Kidney epithelial cell (primary cell): ENCODE data around the gene FGGY. TPM values are rescaled to one million over a fixed set of nuclear protein-coding genes. Genes with fewer than 3 reads are reported as not detected.
"Not testable (repeated sequence)": the region's sequence is repeated elsewhere in the genome, so short reads cannot be mapped to it uniquely, and the experiment has no call there.

ENCODE experiments used
- DNase-seq: peaks from one replicate; pipeline ENCODE4 v3.0.0-alpha.2; 2010; ENCODE audit warnings: low read depth
- H3K27me3 ChIP-seq: 2 replicates; pipeline ENCODE4 v1.6.0; 2011; ENCODE audit warnings: low read length; ENCODE audit not compliant: control insufficient read depth, insufficient read depth
- H3K36me3 ChIP-seq: 2 replicates; pipeline ENCODE4 v1.5.1; 2011; ENCODE audit warnings: low read length; ENCODE audit not compliant: control insufficient read depth, insufficient read depth
- H3K4me3 ChIP-seq: 2 replicates; pipeline ENCODE4 v1.5.1; 2011; ENCODE audit warnings: low read depth, mild to moderate bottlenecking, control low read depth, low read length
- total RNA-seq: library from RNA; depleted of rRNA; stranded (reverse); fragments of >200 nt; gene quantifications from 2 replicates; pipeline ENCODE4 v1.2.3, GENCODE V29; 2015
- TF ChIP-seq, protein P1 (sequence below): IDR thresholded peaks from 2 replicates; pipeline ENCODE4 v1.5.1; 2011; ENCODE audit warnings: mild to moderate bottlenecking, moderate library complexity, low read length, control low read depth, inconsistent platforms; ENCODE audit not compliant: insufficient read depth, poor library complexity, severe bottlenecking

The FGGY gene
- total RNA-seq, 1 donor from 2014 or later = 8.6 TPM

DNA sequence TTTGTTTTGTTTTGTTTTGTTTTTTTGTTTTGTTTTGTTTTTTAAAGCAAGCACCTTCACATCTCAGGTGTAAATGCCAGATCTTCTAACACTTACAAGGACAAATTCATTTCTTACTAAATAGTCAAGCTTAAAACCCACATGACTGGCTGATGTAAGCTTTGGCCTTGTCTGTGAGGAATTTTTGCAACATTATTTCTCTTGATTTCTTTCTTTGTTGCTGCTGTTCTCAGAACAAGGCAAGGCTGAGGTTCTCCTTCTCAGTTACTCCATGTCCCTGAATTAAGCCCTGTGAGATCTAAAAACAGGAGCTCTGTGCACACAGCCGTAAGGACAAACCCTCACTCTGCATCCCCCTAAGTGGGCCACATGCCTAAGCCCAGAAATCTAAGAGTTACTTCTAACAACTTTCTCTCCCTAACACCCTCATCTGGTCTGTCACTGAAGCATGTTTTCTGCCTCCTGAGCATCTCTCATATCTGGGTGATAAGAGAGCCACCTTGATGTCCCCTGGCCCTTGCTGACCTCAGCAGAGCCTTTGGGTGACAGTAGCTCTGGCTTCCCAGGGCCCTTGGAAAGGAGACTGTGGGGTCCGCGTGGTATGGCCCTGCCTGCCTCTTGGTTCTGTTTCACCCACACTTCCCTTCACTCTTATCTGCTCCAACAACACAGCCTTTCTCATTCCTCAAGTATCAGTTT lies 436.7 kb downstream of the FGGY start:
- no peaks in the 10 kb centered on the region for H3K27me3 ChIP-seq
- H3K36me3 ChIP-seq = no peaks in the 10 kb centered on the region
- no peak for DNase-seq
- TF ChIP-seq, protein P1, sequence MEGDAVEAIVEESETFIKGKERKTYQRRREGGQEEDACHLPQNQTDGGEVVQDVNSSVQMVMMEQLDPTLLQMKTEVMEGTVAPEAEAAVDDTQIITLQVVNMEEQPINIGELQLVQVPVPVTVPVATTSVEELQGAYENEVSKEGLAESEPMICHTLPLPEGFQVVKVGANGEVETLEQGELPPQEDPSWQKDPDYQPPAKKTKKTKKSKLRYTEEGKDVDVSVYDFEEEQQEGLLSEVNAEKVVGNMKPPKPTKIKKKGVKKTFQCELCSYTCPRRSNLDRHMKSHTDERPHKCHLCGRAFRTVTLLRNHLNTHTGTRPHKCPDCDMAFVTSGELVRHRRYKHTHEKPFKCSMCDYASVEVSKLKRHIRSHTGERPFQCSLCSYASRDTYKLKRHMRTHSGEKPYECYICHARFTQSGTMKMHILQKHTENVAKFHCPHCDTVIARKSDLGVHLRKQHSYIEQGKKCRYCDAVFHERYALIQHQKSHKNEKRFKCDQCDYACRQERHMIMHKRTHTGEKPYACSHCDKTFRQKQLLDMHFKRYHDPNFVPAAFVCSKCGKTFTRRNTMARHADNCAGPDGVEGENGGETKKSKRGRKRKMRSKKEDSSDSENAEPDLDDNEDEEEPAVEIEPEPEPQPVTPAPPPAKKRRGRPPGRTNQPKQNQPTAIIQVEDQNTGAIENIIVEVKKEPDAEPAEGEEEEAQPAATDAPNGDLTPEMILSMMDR = no peak
- no peak overlapping the region for H3K4me3 ChIP-seq

DNA sequence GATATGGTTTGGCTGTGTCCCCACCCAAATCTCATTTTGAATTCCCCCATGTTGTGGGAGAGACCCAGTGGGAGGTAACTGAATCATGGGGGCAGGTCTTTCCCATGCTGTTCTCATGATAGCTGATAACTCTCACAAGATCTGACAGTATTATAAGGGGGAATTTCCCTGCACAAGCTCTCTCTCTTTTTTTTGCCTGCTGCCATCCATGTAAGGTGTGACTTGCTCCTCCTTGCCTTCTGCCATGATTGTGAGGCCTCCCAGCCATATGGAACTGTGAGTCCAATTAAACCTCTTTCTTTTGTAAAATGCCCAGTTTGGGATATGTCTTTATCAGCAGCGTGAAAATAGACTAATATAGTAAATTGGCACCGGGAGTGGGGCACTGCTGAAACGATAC lies 439.0 kb downstream of the FGGY start:
- H3K4me3 ChIP-seq, H3K27me3 ChIP-seq, DNase-seq, H3K36me3 ChIP-seq: not testable (repeated sequence)

DNA sequence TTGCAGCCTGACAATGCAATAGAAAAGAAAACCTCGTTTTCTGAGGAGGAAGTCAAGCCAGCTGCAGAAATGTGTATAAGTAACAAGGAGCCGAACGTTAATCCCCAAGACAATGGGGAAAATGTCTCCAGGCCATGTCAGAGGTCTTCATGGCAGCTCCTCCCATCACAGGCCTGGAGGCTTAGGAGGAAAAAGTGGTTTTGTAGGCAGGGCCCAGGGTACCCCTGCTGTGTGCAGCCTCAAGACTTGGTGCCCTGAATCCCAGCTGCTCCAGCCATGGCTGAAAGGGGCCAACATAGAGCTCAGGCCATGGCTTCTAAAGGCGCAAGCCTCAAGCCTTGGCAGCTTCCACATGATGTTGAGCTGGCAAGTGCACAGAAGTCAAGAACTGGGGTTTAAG lies 439.9 kb downstream of the FGGY start:
- Histone ChIP-seq H3K36me3 (no peaks in the 10 kb centered on the region), H3K27me3 (no peaks in the 10 kb centered on the region), H3K4me3 (no peak overlapping the region)
- DNase-seq = no peak
- TF ChIP-seq, protein P1 = no peak

DNA sequence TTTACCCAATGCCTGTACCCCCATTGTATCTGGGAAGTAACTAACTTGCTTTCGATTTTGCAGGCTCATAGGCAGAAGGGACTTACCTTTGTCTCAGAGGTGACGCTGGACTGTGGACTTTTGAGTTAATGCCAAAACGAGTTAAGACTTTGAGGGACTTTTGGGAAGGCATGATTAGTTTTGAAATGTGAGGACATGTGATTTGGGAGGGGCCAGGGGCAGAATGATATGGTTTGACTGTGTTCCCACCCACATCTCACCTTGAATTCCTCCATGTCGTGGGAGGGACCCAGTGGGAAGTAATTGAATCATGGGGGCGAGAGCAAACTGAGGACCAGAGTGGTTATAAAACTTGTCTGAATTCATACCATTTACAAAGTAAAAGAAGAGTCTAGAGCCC lies 440.7 kb downstream of the FGGY start:
- Histone ChIP-seq H3K27me3 (no peaks in the 10 kb centered on the region), H3K4me3 (no peak overlapping the region), H3K36me3 (no peaks in the 10 kb centered on the region)
- TF ChIP-seq, protein P1 = no peak
- DNase-seq = no peak

DNA sequence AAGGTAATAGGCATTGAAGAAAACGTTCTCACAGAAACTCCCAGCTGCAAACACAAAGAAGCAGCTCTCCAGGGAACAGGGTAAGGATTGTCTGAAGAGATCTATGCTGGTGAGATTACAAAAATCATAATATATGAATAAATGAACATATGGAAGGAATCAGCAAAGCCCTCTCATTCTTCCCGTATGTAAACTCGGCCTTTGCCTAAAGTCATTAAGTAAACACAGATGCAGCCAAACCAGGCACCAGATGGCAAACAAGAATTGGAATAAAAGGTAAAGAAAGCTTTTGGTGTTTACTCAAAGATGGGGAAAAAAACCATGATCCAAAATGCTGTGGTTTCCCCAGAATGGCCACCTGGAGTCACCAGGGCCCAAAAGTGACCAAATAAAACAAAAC lies 441.3 kb downstream of the FGGY start:
- Histone ChIP-seq H3K36me3 (no peaks in the 10 kb centered on the region), H3K27me3 (no peaks in the 10 kb centered on the region), H3K4me3 (no peak overlapping the region)
- TF ChIP-seq, protein P1 = no peak
- DNase-seq = no peak

DNA sequence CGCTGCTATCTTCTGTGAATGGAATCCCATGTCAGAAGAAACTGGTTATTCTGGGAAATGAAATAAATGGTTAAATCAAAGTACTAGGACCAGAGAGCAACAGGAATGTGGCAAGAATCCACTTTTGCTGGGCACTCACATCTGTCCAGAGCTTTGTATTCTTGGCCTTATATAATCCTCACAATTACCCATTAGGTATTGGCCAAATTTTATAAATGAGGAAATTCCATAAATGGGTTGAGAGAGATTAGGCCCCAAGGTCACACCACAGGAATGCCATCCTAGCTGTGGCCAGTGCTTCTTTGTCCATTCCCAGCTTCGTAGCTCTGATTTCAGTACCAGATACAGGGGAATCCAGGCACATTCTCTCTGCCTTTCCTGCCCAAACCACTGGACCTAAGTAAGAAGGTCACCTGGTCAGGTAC lies 441.7 kb downstream of the FGGY start:
- no peaks in the 10 kb centered on the region for H3K27me3 ChIP-seq
- TF ChIP-seq, protein P1 = no peak
- no peak for DNase-seq

More for the DNA sequence above, 441.7 kb downstream of the FGGY start:
- H3K36me3 ChIP-seq = no peaks in the 10 kb centered on the region
- no peak overlapping the region for H3K4me3 ChIP-seq
